ENCODE results near the gene GRK5.
"Not testable (repeated sequence)": the region's sequence is repeated elsewhere in the genome, so short reads cannot be mapped to it uniquely, and the experiment has no call there.

GRK5 gene

GRCh38 chr10:119431773-119432135 is 224.4 kb downstream of the GRK5 start:
- H3K27me3 ChIP-seq (ENCODE audit: low read depth, low read length): no peaks in the 10 kb centered on the region
- H3K4me3 ChIP-seq (ENCODE audit: low read length): no peak overlapping the region
- H3K4me1 ChIP-seq (ENCODE audit: low read length): no peaks in the 10 kb centered on the region
- H3K9ac ChIP-seq (ENCODE audit: low read length): no peak overlapping the region
- TF ChIP-seq EZH2phosphoT487 (IDR thresholded peaks at IDR 0.05; ENCODE audit: low read depth) (no peak), CTCF (IDR thresholded peaks at IDR 0.05; ENCODE audit: low read depth, low read length) (no peak)
- H3K9me3 ChIP-seq (ENCODE audit: insufficient read depth, low read length): no peaks in the 10 kb centered on the region
- H3K36me3 ChIP-seq (replicated peaks; ENCODE audit: low read depth, low read length): no peaks in the 10 kb centered on the region
- no peak overlapping the region for H2AFZ ChIP-seq (ENCODE audit: low read depth, low read length)
- no peak overlapping the region for H3K27ac ChIP-seq (ENCODE audit: low read length)
- H3K4me2 ChIP-seq (ENCODE audit: low read length): no peak overlapping the region
- H3K79me2 ChIP-seq (ENCODE audit: low read length): no peaks in the 10 kb centered on the region
- no peaks in the 10 kb centered on the region for H4K20me1 ChIP-seq (ENCODE audit: insufficient read depth, low read length)

DNA sequence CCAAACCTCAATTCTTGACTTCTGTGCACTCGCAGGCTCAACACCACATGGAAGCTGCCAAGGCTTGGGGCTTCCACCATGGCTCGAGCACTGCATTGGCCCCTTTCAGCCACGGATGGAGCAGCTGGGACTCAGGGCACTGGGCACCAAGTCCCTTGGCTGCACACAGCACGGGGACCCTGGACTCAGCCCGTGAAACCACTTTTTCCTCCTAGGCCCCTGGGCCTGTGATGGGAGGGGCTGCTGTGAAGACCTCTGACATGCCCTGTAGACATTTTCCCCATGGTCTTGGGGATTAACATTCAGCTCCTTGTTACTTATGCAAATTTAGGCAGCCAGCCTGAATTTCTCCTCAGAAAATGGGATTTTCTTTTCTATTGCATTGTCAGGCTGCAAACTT is 227.6 kb downstream of the GRK5 start:
- H2AFZ ChIP-seq (ENCODE audit: low read depth, low read length); H3K9ac ChIP-seq (ENCODE audit: low read length); H3K36me3 ChIP-seq (replicated peaks; ENCODE audit: low read depth, low read length); H4K20me1 ChIP-seq (ENCODE audit: insufficient read depth, low read length); H3K4me2 ChIP-seq (ENCODE audit: low read length); H3K79me2 ChIP-seq (ENCODE audit: low read length); H3K27ac ChIP-seq (ENCODE audit: low read length); H3K27me3 ChIP-seq (ENCODE audit: low read depth, low read length); H3K4me1 ChIP-seq (ENCODE audit: low read length); H3K4me3 ChIP-seq (ENCODE audit: low read length); H3K9me3 ChIP-seq (ENCODE audit: insufficient read depth, low read length): not testable (repeated sequence)

DNA sequence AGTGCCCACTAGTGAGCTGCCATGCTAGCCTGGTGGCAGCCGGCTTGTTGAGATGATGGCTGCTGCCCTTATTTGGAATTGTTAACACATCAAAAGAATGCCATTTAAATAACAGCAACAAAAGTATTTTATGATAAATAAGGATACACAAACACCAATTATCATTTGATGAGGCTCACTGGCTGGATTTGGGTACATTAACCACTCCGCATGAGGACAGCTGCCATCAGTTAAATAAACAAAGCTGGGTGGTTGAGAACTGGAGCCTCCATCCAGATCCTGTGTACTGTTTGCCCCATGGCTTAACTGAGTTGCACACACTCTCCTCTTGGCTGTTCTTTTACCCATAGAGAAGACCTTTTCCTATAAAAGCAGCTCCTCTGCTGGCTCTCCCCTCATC is 231.3 kb downstream of the GRK5 start:
- Histone ChIP-seq H3K27me3 (ENCODE audit: low read depth, low read length) (no peaks in the 10 kb centered on the region), H3K27ac (ENCODE audit: low read length) (no peak overlapping the region), H3K4me1 (ENCODE audit: low read length) (no peaks in the 10 kb centered on the region), H2AFZ (ENCODE audit: low read depth, low read length) (no peak overlapping the region), H3K4me2 (ENCODE audit: low read length) (no peak overlapping the region), H3K4me3 (ENCODE audit: low read length) (no peak overlapping the region), H4K20me1 (ENCODE audit: insufficient read depth, low read length) (no peaks in the 10 kb centered on the region), H3K36me3 (replicated peaks; ENCODE audit: low read depth, low read length) (no peaks in the 10 kb centered on the region), H3K9me3 (ENCODE audit: insufficient read depth, low read length) (no peaks in the 10 kb centered on the region), H3K9ac (ENCODE audit: low read length) (no peak overlapping the region), H3K79me2 (ENCODE audit: low read length) (no peaks in the 10 kb centered on the region)
- TF ChIP-seq CTCF (IDR thresholded peaks at IDR 0.05; ENCODE audit: low read depth, low read length) (no peak), EZH2phosphoT487 (IDR thresholded peaks at IDR 0.05; ENCODE audit: low read depth) (no peak)

DNA sequence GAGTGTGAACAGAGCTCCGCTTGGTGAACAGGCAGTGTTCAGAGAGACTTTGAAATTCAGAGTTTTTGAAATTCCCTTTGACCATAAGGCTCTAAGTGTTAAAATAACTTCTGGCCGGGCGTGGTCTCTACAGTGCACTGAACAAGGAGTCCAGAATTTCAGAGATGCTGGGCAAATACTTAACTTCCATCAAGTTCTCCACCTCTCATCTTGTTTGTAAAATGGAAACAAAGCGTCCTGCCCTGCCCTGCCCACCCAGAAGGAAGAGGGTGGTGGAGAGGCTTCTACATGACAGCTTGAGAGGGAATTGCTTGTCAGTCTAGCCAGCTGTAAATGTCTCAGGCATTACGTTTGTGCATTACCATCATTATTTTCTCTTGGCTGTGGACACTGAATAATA is 232.6 kb downstream of the GRK5 start:
- H3K4me1 ChIP-seq (ENCODE audit: low read length): no peaks in the 10 kb centered on the region
- no peaks in the 10 kb centered on the region for H4K20me1 ChIP-seq (ENCODE audit: insufficient read depth, low read length)
- H3K4me2 ChIP-seq (ENCODE audit: low read length): no peak overlapping the region
- TF ChIP-seq EZH2phosphoT487 (IDR thresholded peaks at IDR 0.05; ENCODE audit: low read depth) (no peak), CTCF (IDR thresholded peaks at IDR 0.05; ENCODE audit: low read depth, low read length) (no peak)
- H3K9me3 ChIP-seq (ENCODE audit: insufficient read depth, low read length): no peaks in the 10 kb centered on the region
- no peak overlapping the region for H2AFZ ChIP-seq (ENCODE audit: low read depth, low read length)
- H3K4me3 ChIP-seq (ENCODE audit: low read length): no peak overlapping the region
- H3K27ac ChIP-seq (ENCODE audit: low read length): no peak overlapping the region
- no peaks in the 10 kb centered on the region for H3K27me3 ChIP-seq (ENCODE audit: low read depth, low read length)
- no peak overlapping the region for H3K9ac ChIP-seq (ENCODE audit: low read length)
- no peaks in the 10 kb centered on the region for H3K79me2 ChIP-seq (ENCODE audit: low read length)
- H3K36me3 ChIP-seq (replicated peaks; ENCODE audit: low read depth, low read length): no peaks in the 10 kb centered on the region

All from OCI-LY3 (cell line).